Nephron progenitor cell (in vitro differentiated cells): ENCODE data around the gene MYO5A.
A peak's percentile ranks its signal among the peaks of the same experiment; 100 is the strongest.

Source experiments
- DNase-seq: peaks from one replicate; pipeline ENCODE4 v3.0.0; 2021
- H3K27ac Mint-ChIP-seq: 2 replicates; pipeline ENCODE4 v1.8.0; 2021; ENCODE audit warnings: mild to moderate bottlenecking, moderate library complexity, mixed read lengths
- H3K27me3 Mint-ChIP-seq: 2 replicates; pipeline ENCODE4 v1.8.0; 2021; ENCODE audit warnings: mild to moderate bottlenecking, low read depth, mixed read lengths; ENCODE audit not compliant: poor library complexity
- H3K36me3 Mint-ChIP-seq: 2 replicates; pipeline ENCODE4 v1.8.0; 2021; ENCODE audit warnings: low read depth, mixed read lengths
- H3K4me1 Mint-ChIP-seq: 2 replicates; pipeline ENCODE4 v1.8.0; 2021; ENCODE audit warnings: mixed read lengths
- H3K4me3 Mint-ChIP-seq: 2 replicates; pipeline ENCODE4 v1.8.0; 2021; ENCODE audit warnings: mild to moderate bottlenecking, moderate library complexity, mixed read lengths
- H3K9me3 Mint-ChIP-seq: 2 replicates; pipeline ENCODE4 v1.8.0; 2021; ENCODE audit warnings: mild to moderate bottlenecking, moderate library complexity, mixed read lengths
- TF ChIP-seq, protein P1 (sequence below): fragments of 200-600 bp; sonication (generic); IDR thresholded peaks from 2 replicates; pipeline ENCODE4 v1.5.0; 2021; ENCODE audit warnings: antibody characterized with exemption

MYO5A gene

DNA sequence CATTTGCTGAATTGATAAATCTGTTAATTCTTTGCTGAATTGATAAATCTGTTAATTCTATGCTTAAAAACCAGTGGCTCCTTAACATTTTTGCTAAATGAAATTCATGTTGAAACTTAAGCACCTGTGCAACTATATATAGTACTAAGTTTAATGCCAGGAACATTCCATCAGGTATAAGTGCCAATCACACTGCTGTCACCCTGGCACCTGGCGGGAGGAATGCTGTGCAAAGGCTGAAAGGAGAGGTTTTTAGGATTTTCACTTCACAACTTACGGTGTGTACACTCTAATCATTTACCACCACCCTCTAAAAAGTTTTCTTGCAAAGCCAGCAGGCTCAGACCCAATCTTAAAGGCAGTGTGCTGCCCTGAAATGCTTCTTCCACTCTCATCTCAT lies 199.5 kb downstream of the MYO5A start:
- no peak overlapping the region for H3K4me3 Mint-ChIP-seq
- H3K27ac Mint-ChIP-seq = no peak overlapping the region
- no peaks in the 10 kb centered on the region for H3K36me3 Mint-ChIP-seq
- no peaks in the 10 kb centered on the region for H3K9me3 Mint-ChIP-seq
- DNase-seq = no peak
- TF ChIP-seq, protein P1, sequence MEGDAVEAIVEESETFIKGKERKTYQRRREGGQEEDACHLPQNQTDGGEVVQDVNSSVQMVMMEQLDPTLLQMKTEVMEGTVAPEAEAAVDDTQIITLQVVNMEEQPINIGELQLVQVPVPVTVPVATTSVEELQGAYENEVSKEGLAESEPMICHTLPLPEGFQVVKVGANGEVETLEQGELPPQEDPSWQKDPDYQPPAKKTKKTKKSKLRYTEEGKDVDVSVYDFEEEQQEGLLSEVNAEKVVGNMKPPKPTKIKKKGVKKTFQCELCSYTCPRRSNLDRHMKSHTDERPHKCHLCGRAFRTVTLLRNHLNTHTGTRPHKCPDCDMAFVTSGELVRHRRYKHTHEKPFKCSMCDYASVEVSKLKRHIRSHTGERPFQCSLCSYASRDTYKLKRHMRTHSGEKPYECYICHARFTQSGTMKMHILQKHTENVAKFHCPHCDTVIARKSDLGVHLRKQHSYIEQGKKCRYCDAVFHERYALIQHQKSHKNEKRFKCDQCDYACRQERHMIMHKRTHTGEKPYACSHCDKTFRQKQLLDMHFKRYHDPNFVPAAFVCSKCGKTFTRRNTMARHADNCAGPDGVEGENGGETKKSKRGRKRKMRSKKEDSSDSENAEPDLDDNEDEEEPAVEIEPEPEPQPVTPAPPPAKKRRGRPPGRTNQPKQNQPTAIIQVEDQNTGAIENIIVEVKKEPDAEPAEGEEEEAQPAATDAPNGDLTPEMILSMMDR = no peak
- H3K27me3 Mint-ChIP-seq = no peaks in the 10 kb centered on the region
- H3K4me1 Mint-ChIP-seq = no peaks in the 10 kb centered on the region

- DNase-seq = no peak
- H3K27ac Mint-ChIP-seq = no peak overlapping the region
- TF ChIP-seq, protein P1 = no peak
- H3K9me3 Mint-ChIP-seq = no peaks in the 10 kb centered on the region
- no peaks in the 10 kb centered on the region for H3K27me3 Mint-ChIP-seq
- no peaks in the 10 kb centered on the region for H3K4me1 Mint-ChIP-seq
- no peak overlapping the region for H3K4me3 Mint-ChIP-seq
- no peaks in the 10 kb centered on the region for H3K36me3 Mint-ChIP-seq
Measured at GRCh38 chr15:52328680-52329079, 200.0 kb downstream of the MYO5A start.

GRCh38 chr15:52326756-52327155 lies 201.9 kb downstream of the MYO5A start:
- H3K27ac Mint-ChIP-seq = no peak overlapping the region
- DNase-seq = no peak
- no peaks in the 10 kb centered on the region for H3K9me3 Mint-ChIP-seq
- TF ChIP-seq, protein P1 = no peak
- H3K27me3 Mint-ChIP-seq = no peaks in the 10 kb centered on the region
- H3K36me3 Mint-ChIP-seq = no peaks in the 10 kb centered on the region
- H3K4me3 Mint-ChIP-seq = no peak overlapping the region
- H3K4me1 Mint-ChIP-seq = no peaks in the 10 kb centered on the region

- Mint-ChIP-seq H3K27me3 (peaks cover 3% of the 10 kb centered on the region), H3K36me3 (peaks cover 7% of the 10 kb centered on the region), H3K9me3 (no peaks in the 10 kb centered on the region), H3K27ac (no peak overlapping the region), H3K4me3 (no peak overlapping the region), H3K4me1 (no peaks in the 10 kb centered on the region)
- TF ChIP-seq, protein P1 = no peak
- no peak for DNase-seq
Measured at GRCh38 chr15:52324109-52324508, 204.6 kb downstream of the MYO5A start.

- Mint-ChIP-seq H3K9me3 (no peaks in the 10 kb centered on the region), H3K27ac (peak overlapping the region; percentile 65), H3K4me1 (no peaks in the 10 kb centered on the region), H3K27me3 (peaks cover 3% of the 10 kb centered on the region), H3K36me3 (peaks cover 26% of the 10 kb centered on the region), H3K4me3 (no peak overlapping the region)
- TF ChIP-seq, protein P1 = no peak
- no peak for DNase-seq
Measured at GRCh38 chr15:52318729-52319500, 209.8 kb downstream of the MYO5A start.

DNA sequence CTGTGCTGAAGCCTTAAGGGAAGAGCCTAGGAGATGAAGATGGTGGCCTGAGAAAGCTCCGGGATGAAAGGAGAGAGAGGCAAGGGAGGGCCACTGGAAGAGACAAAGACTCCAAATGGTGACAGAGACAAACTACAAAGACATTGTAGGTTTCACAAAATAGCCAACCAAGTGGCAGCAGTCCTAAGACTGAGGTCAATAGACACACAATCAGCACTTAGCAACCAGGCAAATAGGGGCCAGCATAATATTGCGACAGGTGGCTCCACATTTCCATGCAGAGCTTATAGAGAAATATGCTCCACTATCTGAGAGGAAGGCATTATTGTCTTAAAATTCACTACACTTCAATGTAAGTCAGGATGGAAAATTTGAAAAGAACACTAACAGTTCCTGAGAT lies 211.0 kb downstream of the MYO5A start:
- Mint-ChIP-seq H3K9me3 (no peaks in the 10 kb centered on the region), H3K36me3 (peaks cover 26% of the 10 kb centered on the region), H3K27ac (no peak overlapping the region), H3K4me3 (no peak overlapping the region), H3K4me1 (no peaks in the 10 kb centered on the region), H3K27me3 (peaks cover 3% of the 10 kb centered on the region)
- no peak for DNase-seq
- TF ChIP-seq, protein P1 = no peak
